NCI-H2107 treated with DMSO at 0.1 percent for 48 hours (cell line): ENCODE results near the gene CYP4V2.
A peak's percentile ranks its signal among the peaks of the same experiment; 100 is the strongest.
"Not testable (repeated sequence)": the region's sequence is repeated elsewhere in the genome, so short reads cannot be mapped to it uniquely, and the experiment has no call there.

Experiments
- DNase-seq: peaks from one replicate; lab custom pipeline; 2025; ENCODE audit not compliant: unreplicated experiment; lab: John Stamatoyannopoulos, UW

Gene CYP4V2

GRCh38 chr4:186227744-186228513 lies 36.6 kb downstream of the CYP4V2 start:
- no peak for DNase-seq

DNA sequence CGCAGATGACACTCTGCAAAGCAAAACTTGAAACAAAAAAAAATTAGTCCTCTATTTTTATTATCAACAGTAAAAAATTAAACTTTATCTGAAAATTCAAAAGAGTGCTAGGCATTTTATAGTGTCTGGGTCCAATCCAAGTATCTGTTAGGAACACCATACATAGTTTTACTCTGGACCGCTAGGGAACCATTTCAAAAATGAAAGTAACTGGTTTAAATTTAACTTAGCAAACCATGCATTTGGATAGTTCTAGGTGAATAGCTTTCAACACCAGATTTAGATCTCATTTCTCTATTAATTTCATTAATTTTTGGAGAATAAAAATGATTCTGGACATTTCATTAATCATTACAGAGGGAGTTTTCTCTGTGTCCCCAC lies 37.1 kb downstream of the CYP4V2 start:
- no peak for DNase-seq

- DNase-seq: no peak
Observed at GRCh38 chr4:186234367-186234766, 43.0 kb downstream of the CYP4V2 start.

DNA sequence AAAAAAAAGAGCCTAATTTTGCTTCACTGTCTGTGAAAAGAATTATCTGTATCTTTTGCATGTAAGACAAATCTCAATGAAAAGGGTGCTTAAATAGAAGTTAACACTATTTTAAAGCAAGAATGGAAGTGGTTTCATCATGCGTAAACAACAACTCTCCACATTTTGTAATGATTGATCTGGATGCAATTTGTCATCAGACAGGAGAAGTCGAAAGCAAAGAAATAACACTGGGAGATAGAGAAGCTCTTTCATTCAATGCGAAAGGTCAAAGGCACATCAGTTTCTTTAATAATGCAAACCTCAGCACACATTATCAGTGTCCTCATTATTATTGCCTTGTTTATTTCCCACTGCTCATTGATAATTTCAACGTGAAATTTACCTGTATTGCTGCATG lies 44.8 kb downstream of the CYP4V2 start:
- no peak for DNase-seq

GRCh38 chr4:186240452-186240847 lies 49.1 kb downstream of the CYP4V2 start:
- DNase-seq: no peak

DNA sequence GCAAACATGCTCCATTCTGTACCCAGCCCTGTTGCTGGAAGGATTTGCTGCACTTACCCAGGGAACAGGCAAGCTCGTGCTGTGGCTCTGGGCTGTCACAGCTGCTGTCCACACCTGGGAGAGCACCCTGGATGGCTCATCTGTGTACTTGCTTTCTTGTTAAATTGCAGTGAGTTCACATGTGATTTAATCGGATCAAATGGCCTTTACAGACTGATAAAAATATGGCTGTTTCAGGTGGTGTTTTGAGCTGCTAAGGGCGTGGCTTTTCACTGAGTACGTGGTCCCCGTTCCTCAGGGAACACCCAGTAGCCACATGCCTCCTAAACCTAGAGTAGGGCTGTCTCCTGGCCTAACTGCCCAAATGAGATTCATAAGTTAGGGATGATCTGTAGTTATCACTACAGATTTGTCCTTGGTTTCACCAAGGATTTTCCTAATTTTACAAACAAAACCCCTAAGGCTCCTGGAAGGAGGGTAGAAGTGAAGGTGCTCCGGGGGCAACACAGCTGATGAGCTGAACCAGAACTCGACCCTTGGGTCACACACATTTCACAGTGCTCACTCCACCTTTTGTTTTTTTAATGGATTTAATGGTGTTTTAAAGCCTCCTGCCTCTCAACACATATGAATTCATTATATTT lies 49.6 kb downstream of the CYP4V2 start:
- peak; percentile 66 for DNase-seq

DNA sequence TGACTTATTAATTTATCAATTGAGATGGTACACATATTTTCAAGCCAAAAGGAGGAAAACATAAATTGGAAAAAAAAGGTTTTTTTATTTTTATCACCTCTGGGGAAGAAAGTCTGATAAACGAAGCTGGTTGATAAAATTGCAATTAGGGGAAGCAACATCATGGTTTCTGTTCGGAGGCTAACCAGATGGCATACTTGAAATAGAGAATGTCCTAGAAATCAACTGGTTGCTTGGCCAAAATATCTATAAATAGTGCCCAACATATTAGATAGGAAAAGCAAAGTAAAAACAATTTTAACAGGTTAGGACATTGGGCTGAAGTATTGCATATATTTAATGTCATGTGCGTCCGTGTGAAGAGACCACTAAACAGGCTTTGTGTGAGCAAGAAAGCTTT lies 50.2 kb downstream of the CYP4V2 start:
- DNase-seq: no peak

DNA sequence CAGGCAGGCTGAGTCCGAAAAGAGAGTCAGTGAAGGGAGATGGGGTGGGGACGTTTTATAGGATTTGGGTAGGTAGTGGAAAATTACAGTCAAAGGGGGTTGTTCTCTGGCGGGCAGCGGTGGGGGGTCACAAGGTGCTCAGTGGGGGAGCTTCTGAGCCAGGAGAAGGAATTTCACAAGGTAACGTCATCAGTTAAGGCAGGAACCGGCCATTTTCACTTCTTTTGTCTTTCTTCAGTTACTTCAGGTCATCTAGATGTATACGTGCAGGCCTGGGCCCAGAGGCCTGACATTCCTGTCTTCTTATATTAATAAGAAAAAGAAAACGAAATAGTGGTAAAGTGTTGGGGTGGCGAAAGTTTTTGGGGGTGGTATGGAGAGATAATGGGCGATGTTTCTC lies 50.7 kb downstream of the CYP4V2 start:
- DNase-seq: not testable (repeated sequence)

- DNase-seq: no peak
Observed at GRCh38 chr4:186243331-186243730, 52.0 kb downstream of the CYP4V2 start.

DNA sequence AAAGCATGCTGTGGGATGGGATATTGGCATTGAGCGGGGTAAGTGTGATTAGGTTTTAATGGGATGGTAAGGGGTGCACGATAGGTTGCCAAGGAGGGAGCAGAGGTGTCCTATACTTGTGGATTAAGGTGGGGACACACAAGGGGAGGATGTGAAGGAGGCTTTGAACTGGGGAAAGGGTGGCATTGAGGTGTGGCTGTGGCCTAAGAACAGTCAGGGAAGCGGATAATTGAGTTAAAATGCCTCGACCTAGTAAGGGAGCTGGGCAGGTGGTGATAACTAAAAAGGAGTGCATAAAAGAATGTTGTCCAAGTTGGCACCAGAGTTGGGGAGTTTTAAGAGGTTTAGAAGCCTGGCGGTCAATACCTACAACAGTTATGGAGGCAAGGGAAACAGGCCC lies 53.5 kb downstream of the CYP4V2 start:
- no peak for DNase-seq

DNA sequence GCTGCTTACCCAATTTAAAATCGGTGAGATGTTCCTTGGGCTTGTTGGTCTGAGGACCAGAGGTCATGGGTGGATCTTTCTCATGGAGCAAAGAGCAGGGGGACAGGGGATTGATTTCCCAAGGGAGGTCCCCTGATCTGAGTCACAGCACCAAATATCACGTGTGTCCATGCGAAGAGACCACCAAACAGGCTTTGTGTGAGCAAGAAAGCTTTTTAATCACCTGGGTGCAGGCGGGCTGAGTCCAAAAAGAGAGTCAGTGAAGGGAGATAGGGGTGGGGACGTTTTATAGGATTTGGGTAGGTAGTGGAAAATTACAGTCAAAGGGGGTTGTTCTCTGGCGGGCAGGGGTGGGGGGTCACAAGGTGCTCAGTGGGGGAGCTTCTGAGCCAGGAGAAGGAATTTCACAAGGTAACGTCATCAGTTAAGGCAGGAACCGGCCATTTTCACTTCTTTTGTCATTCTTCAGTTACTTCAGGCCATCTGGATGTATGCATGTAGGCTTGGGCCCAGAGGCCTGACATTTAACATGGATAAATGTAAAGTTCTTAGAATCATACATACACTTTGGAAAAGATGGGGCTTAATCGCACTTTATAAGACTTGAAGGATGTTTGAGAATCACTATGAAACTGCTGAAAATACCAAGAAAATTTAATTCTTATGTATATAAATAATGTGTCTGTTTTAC lies 55.8 kb downstream of the CYP4V2 start:
- not testable (repeated sequence) for DNase-seq

DNA sequence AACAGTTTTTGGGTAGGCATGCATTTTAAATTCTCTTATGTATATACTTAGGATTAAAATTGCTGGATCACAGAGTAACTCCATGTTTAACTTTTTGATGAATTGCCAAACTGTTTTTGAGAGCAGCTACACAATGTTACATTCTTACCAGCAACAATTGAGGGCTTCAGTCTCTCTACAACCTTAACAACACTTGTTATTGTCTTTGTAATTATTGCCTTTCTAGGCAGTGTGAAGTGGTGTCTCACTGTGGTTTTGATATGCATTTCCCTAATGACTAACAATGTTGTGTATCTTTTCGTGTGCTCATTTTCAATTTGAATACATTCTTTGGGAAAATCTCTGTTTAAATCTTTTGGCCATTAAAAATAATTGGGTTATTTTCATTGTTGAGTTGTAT lies 57.3 kb downstream of the CYP4V2 start:
- DNase-seq: no peak

DNA sequence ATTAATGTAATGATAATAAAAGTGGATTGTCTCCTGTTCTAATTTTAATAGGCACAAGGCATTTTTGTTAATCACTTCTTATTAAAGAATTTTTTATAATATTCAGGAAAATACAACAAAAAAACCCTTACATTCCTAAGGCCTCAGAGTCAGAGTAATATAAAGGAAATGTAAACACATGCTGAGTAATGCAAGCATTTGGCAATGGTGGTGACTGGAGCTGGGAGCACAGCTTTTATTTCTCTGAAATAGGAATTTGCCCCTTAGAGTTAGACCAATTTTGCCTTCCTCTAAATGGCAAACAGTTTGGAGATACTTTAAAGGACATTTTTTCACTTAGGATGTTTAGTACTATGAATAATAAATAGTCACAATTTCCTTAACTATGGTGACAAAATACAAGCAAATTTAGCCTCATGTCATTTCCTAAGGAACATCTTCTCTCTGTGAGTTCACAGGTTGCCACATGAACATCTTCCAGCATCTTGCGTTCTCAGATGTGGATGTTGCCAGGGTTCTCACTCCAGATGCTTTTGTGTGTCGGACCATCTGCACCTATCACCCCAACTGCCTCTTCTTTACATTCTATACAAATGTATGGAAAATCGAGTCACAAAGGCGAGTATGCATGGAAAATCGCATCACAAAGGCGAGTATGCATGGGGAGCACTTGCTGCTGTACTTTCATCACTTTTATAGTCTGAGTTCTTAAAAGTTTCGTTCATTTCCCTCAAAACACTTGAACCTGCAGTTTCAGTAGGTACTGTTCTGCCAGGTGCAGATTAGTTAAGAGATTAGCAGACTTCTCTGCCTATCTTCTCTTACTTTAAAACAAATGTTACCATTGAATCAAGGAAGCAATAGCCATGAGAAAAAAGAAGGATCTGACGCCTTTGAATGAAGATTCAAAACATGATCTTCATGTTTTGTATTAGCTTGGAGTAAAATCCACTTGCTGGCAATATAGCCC lies 58.7 kb downstream of the CYP4V2 start:
- no peak for DNase-seq

DNA sequence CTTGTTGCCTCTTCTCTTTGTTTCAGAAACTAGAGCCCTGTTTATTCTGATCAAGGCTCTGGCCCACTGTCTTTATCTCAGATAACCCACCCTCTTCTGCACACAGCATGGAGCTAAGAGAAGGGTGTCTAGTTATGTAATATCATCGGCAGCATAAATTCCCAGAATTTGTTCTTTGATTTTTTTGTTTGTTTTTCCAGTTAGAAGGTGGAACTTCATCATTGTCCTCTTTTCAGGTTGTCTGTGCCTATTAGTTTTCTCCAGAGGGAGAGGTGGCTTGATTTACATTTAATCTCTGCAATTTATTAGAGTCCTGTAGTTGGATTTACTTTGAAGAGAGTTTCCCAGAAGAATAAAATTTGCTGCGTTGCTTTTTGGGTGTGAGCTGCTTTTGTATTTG lies 59.4 kb downstream of the CYP4V2 start:
- DNase-seq: no peak

DNA sequence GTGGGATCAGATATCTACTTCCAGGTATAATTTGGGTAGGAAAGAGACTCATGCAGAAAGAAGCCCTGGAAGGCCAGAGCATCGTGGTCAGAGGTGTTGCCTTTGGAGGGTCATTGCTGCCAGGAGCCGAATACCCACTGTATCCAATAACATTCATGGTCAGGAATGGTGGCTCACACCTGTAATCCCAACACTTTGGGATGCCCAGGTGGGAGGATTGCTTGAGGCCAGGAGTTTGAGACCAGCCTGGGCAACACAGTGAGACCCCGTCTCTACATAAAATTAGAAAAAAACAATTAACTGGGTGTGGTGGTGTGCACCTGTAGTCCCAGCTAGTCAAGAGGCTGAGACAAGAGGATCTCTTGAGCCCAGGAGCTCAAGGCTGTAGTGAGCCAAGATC lies 63.8 kb downstream of the CYP4V2 start:
- no peak for DNase-seq

- DNase-seq: no peak
Observed at GRCh38 chr4:186258216-186258811, 66.9 kb downstream of the CYP4V2 start.

DNA sequence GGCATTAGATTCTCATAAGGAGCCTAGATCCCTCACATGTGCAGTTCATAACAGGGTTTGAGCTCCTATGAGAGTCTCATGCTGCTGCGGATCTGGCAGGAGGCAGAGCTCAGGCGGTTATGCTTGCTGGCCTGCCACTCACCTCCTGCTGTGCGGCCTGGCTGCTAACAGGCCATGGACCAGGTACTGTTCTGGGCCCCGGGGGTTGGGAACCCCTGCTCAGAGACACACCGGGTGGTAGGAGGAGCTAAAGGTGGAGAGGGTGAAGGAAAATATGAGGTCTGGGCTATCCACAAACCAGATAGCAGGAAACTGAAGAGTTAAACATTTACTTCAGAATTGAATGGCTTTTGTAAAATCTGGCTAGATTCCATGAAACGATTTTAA lies 68.7 kb downstream of the CYP4V2 start:
- DNase-seq: no peak
